ENCODE measurements around the gene NREP. TPM values are rescaled to one million over a fixed set of nuclear protein-coding genes. Genes with fewer than 3 reads are reported as not detected.
A peak's percentile ranks its signal among the peaks of the same experiment; 100 is the strongest.

NREP gene
- total and polyA plus RNA-seq, 2 experiments from 2014 or later: 260 to 300 TPM

DNA sequence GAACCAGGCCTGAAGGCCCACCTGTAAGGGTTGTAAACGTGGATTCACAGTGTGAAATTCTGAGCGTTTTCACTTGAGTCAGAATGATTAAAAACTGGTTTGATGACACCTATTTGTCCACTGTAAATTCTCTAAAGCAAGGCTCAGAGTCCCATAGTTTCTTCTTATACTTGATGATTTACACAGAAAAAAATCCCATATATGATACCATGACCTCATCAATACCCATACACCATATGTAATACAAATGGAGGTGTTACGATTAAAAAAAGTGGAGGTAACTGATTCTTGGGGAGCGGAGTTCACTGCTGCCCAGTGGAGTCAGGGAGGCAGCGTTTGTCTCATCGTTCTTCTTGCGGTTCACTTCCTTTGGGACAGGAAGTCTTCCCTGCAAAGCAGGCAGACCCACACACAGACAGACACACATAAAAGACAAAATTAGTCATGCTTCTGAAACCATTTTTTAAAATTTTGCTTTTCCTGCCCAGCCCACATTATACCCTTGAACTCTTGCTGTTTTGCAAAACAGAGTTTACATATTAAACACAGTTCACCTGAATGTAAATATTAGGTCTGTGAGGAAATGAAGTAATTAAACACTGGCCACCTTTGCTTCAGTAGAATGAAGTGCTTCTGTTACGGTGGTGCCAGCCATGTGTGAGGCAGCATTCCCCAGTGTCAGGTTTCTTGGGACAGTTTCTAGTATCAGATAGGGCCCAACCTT lies 26.2 kb downstream of the NREP start (continued):
- TF ChIP-seq ZNF462 (CRISPR knock-in tag; IDR thresholded peaks at IDR 0.05): no peak
- TF ChIP-seq CTCF (conservative IDR thresholded peaks at IDR 0.05; ENCODE audit: low read depth in 2 of 2): no peak

- Histone ChIP-seq H3K4me3 (no peak overlapping the region), H3K4me1 (ENCODE audit: insufficient read depth) (no peaks in the 10 kb centered on the region), H4K20me1 (replicated peaks; ENCODE audit: insufficient read depth) (no peaks in the 10 kb centered on the region), H3K27me3 (ENCODE audit: insufficient read depth) (no peaks in the 10 kb centered on the region), H3F3A (replicated peaks; ENCODE audit: low read depth) (no peaks in the 10 kb centered on the region), H3K4me2 (no peak overlapping the region), H3K36me3 (ENCODE audit: insufficient read depth) (peaks cover 14% of the 10 kb centered on the region), H2AFZ (no peak overlapping the region), H3K79me2 (replicated peaks; ENCODE audit: insufficient read depth) (peaks cover 8% of the 10 kb centered on the region; the same call in 1 of the 2 replicates), H3K27ac (ENCODE audit: low read depth) (no peak overlapping the region), H3K9me2 (ENCODE audit: insufficient read depth) (no peaks in the 10 kb centered on the region)
- Mint-ChIP-seq H3K4me3 (no peak overlapping the region), H3K27ac (peak overlapping the region; percentile 29; the same call in 1 of the 2 replicates), H3K36me3 (ENCODE audit: low read depth) (peaks cover 75% of the 10 kb centered on the region), H3K27me3 (ENCODE audit: insufficient read depth, low read depth, poor library complexity) (no peaks in the 10 kb centered on the region), H3K4me1 (no peaks in the 10 kb centered on the region; the same call in 2 of the 3 replicates), H3K9me3 (no peaks in the 10 kb centered on the region)
- ATAC-seq (no peak), DNase-seq (ENCODE audit: low spot score) (no peak)
- TF ChIP-seq ZNF331 (CRISPR knock-in tag; IDR thresholded peaks at IDR 0.05; ENCODE audit: low read depth) (no peak), NANOG (IDR thresholded peaks at IDR 0.05; ENCODE audit: borderline replicate concordance) (no peak), REST (IDR thresholded peaks at IDR 0.05; ENCODE audit: unreplicated experiment) (no peak), CREB1 (CRISPR knock-in tag; IDR thresholded peaks at IDR 0.05; ENCODE audit: low read depth) (no peak), ZNF114 (CRISPR knock-in tag; IDR thresholded peaks at IDR 0.05) (no peak)
Measured at GRCh38 chr5:111728941-111729340, 28.1 kb downstream of the NREP start.

Measured in GM23338 (cell line).